Endothelial cell of umbilical vein (primary cell): ENCODE measurements around the gene SP140. TPM values are rescaled to one million over a fixed set of nuclear protein-coding genes. Genes with fewer than 3 reads are reported as not detected.

Experiments used
- BruUV-seq: library from RNA; stranded (reverse); fragments of 400-500 nt; replicated peaks from 2 replicates; lab custom pipeline; 2021; lab: Mats Ljungman, UMichigan
- CTCF ChIA-PET: fragments of 300-600, 350-600 bp; sonication (Branson Sonifier 250); formaldehyde crosslinking; loops from one replicate; lab custom pipeline; 2021; ENCODE audit warnings: antibody characterized with exemption, inconsistent platforms; lab: Charles Lee
- POLR2A ChIA-PET: fragments of 300-600, 350-600 bp; sonication (Branson Sonifier 250); formaldehyde crosslinking; loops from one replicate; lab custom pipeline; 2021; ENCODE audit warnings: antibody characterized with exemption, inconsistent platforms; lab: Charles Lee
- DNase-seq: peaks from one replicate; pipeline ENCODE4 v3.0.0-alpha.2; 2011; ENCODE audit warnings: low read depth, low spot score
- FAIRE-seq: peaks from 2 replicates; lab custom pipeline; 2011; peaks lifted over from hg19 to GRCh38; lab: Jason Lieb, UNC
- H2AFZ ChIP-seq: 2 replicates; pipeline ENCODE4 v1.6.0; 2012; ENCODE audit warnings: low read depth, low read length, control low read depth, inconsistent platforms
- H3K27ac ChIP-seq: 2 replicates; pipeline ENCODE4 v1.5.1; 2011; ENCODE audit warnings: low read depth, mild to moderate bottlenecking, control low read depth, low read length, moderate library complexity; ENCODE audit not compliant: insufficient read depth
- H3K27me3 ChIP-seq, 2 experiments: 2 replicates each; pipeline versions ENCODE4 v1.6.0 to v1.6.1; 2011; ENCODE audit warnings: low read length in 2 of 2, mixed read lengths in 1 of 2; ENCODE audit not compliant: control insufficient read depth in 2 of 2, insufficient read depth in 2 of 2
- H3K36me3 ChIP-seq, 2 experiments: 2 replicates in 1 of 2; 3 replicates in 1 of 2; pipeline ENCODE4 v1.5.1; 2011; ENCODE audit warnings: low read length in 2 of 2, mild to moderate bottlenecking in 1 of 2, moderate library complexity in 1 of 2; ENCODE audit not compliant: control insufficient read depth in 2 of 2, insufficient read depth in 2 of 2; ENCODE audit errors: extremely low read depth in 1 of 2
- H3K4me1 ChIP-seq: 3 replicates; pipeline ENCODE4 v1.5.1; 2011; ENCODE audit warnings: mild to moderate bottlenecking, low read length; ENCODE audit not compliant: control insufficient read depth, insufficient read depth; ENCODE audit errors: extremely low read depth
- H3K4me2 ChIP-seq: 2 replicates; pipeline ENCODE4 v1.6.1; 2011; ENCODE audit warnings: low read length, control low read depth, mixed read lengths; ENCODE audit not compliant: insufficient read depth
- H3K4me3 ChIP-seq, 3 experiments: fragments of 200-600 bp in 1 of 3; sonication (generic), shearing (Covaris generic) in 1 of 3; replicated peaks in 1 of 3; 2 replicates each; pipeline ENCODE4 v1.5.1; 2011 to 2016; ENCODE audit warnings: control low read depth in 3 of 3, low read length in 3 of 3, mild to moderate bottlenecking in 2 of 3, inconsistent platforms in 1 of 3, low read depth in 1 of 3, moderate library complexity in 1 of 3; ENCODE audit not compliant: insufficient read depth in 1 of 3
- H3K79me2 ChIP-seq: 2 replicates; pipeline ENCODE4 v1.6.0; 2012; ENCODE audit warnings: low read length, inconsistent platforms; ENCODE audit not compliant: control insufficient read depth, insufficient read depth
- H3K9ac ChIP-seq: replicated peaks from 2 replicates; pipeline ENCODE3; 2011; ENCODE audit warnings: low read length, control low read depth; ENCODE audit not compliant: insufficient read depth; ENCODE audit errors: extremely low read depth
- H3K9me1 ChIP-seq: replicated peaks from 3 replicates; pipeline ENCODE4 v1.6.0; 2011; ENCODE audit warnings: mild to moderate bottlenecking, low read length; ENCODE audit not compliant: control insufficient read depth, insufficient read depth; ENCODE audit errors: extremely low read depth
- H3K9me3 ChIP-seq: replicated peaks from 2 replicates; pipeline ENCODE4 v1.5.1; 2012; ENCODE audit warnings: low read length, inconsistent platforms; ENCODE audit not compliant: control insufficient read depth, insufficient read depth
- H4K20me1 ChIP-seq: replicated peaks from 2 replicates; pipeline ENCODE3; 2011; ENCODE audit warnings: mild to moderate bottlenecking, low read length; ENCODE audit not compliant: control insufficient read depth, insufficient read depth; ENCODE audit errors: extremely low read depth
- EZH2 ChIP-seq: IDR thresholded peaks from 2 replicates; pipeline ENCODE4 v1.6.1; 2012; ENCODE audit warnings: borderline replicate concordance, low read depth, mild to moderate bottlenecking, moderate library complexity, low read length, inconsistent platforms; ENCODE audit not compliant: severe bottlenecking
- FOS ChIP-seq: IDR thresholded peaks from 2 replicates; pipeline ENCODE4 v1.6.1; 2011; ENCODE audit warnings: mild to moderate bottlenecking, low read length, moderate library complexity, borderline replicate concordance; ENCODE audit not compliant: insufficient read depth
- GATA2 ChIP-seq: IDR thresholded peaks from 2 replicates; pipeline ENCODE4 v1.7.0; 2011; ENCODE audit warnings: low read depth, mild to moderate bottlenecking, moderate library complexity, mixed read lengths, low read length; ENCODE audit not compliant: insufficient read length, insufficient read depth
- JUN ChIP-seq: IDR thresholded peaks from 2 replicates; pipeline ENCODE4 v1.6.1; 2011; ENCODE audit warnings: borderline replicate concordance, low read depth; ENCODE audit not compliant: insufficient read length, insufficient read depth
- MAX ChIP-seq: IDR thresholded peaks from 2 replicates; pipeline ENCODE4 v1.6.1; 2011; ENCODE audit not compliant: insufficient read depth, insufficient read length
- MYC ChIP-seq: IDR thresholded peaks from one replicate; pipeline ENCODE4 v1.6.1; 2011; ENCODE audit warnings: mild to moderate bottlenecking, low read depth, low read length
- POLR2A ChIP-seq: IDR thresholded peaks from 2 replicates; pipeline ENCODE4 v1.6.1; 2012; ENCODE audit warnings: low read depth, mild to moderate bottlenecking, control low read depth, low read length
- POLR2AphosphoS5 ChIP-seq: IDR thresholded peaks from 2 replicates; pipeline ENCODE4 v1.6.1; 2012; ENCODE audit warnings: low read depth, mild to moderate bottlenecking, control low read depth, low read length, moderate library complexity; ENCODE audit not compliant: insufficient read depth
- dilution Hi-C: fragments of 300-500 bp; cut with MboI; formaldehyde crosslinking; loops from one replicate; pipeline ENCODE4 v1.15.0; 2019; ENCODE audit warnings: low sequenced_read_pairs; ENCODE audit not compliant: extremely low pct_ligation_motif_present
- intact Hi-C: fragments of 100-400 bp; cut with micrococcal nuclease; formaldehyde crosslinking; loops from one replicate; pipeline ENCODE4 v1.10.0; 2022
- polyA plus RNA-seq, 4 experiments: library from polyadenylated mRNA; depleted of rRNA in 3 of 4; stranded (reverse) in 3 of 4; unstranded in 1 of 4; fragments of >200 nt; gene quantifications; 2 replicates each; pipeline versions ENCODE4 v1.2.1 to v1.2.3, GENCODE V29; 2011 to 2012; ENCODE audit warnings: missing spikeins in 1 of 4
- total RNA-seq: library from RNA; stranded (reverse); gene quantifications from 2 replicates; pipeline ENCODE4 v1.2.3, GENCODE V29; 2021
- TF ChIP-seq, protein P1 (sequence below), 2 donors: IDR thresholded peaks; 1 replicate in 1 of 2; 2 replicates in 1 of 2; pipeline ENCODE4 v1.5.1; 2011; ENCODE audit warnings: low read length in 2 of 2, mild to moderate bottlenecking in 2 of 2, moderate library complexity in 2 of 2, control low read depth in 1 of 2, inconsistent platforms in 1 of 2, low read depth in 1 of 2; ENCODE audit not compliant: insufficient read depth in 1 of 2; ENCODE audit errors: extremely low read depth in 1 of 2

SP140 gene
- total and polyA plus RNA-seq, 2 donors (not counting 3 experiments of a cell fraction or from before 2014, with no cell fraction given) = not detected

GRCh38 chr2:230358305-230358704 lies 132.8 kb downstream of the SP140 start:
- TF ChIP-seq FOS (peak; percentile 63), JUN (no peak)
- Histone ChIP-seq H3K79me2 (no peaks in the 10 kb centered on the region), H3K4me1 (no peaks in the 10 kb centered on the region), H3K4me2 (peak overlapping the region; percentile 8), H3K9me3 (no peaks in the 10 kb centered on the region), H3K27ac (no peak overlapping the region), H2AFZ (no peak overlapping the region), H3K9me1 (no peaks in the 10 kb centered on the region), H3K4me3 (no peak overlapping the region), H3K27me3 (no peaks in the 10 kb centered on the region), H4K20me1 (no peaks in the 10 kb centered on the region), H3K36me3 (peaks cover 0 to 9% of the 10 kb centered on the region in 2 experiments), H3K9ac (no peak overlapping the region)
- FAIRE-seq (peak; percentile 56), DNase-seq (peak; percentile 1)
- BruUV-seq = no TSS peak
- POLR2A ChIA-PET = no interaction called here
- intact Hi-C loops = no loop called here
- CTCF ChIA-PET = no interaction called here
- dilution Hi-C loops = no loop called here

DNA sequence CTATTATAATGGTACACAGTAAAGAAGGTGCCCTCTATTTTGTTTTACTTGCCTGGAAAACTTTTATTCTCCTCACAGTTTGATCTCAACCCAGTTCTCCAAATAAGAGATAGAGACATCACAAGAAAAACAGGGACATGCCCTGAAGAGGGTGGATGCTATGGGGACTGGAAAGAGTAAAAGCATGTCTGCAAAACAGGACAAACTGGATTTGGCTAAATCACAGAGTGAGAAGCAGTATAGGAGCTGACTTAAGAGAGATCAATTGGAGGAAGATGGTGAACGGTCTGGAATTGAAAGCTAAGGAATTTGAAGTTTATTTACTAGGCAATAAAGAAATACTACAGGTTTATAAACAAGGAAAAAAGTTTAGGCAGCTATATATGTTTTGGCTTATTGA lies 134.5 kb downstream of the SP140 start:
- BruUV-seq = no TSS peak
- intact Hi-C loops (no loop called here), dilution Hi-C loops (no loop called here)
- Histone ChIP-seq H2AFZ (no peak overlapping the region), H3K9me1 (no peaks in the 10 kb centered on the region), H3K9me3 (no peaks in the 10 kb centered on the region), H3K4me2 (no peak overlapping the region), H3K27ac (no peak overlapping the region), H3K79me2 (no peaks in the 10 kb centered on the region), H3K4me1 (no peaks in the 10 kb centered on the region), H3K36me3 (peaks cover 0 to 9% of the 10 kb centered on the region in 2 experiments), H4K20me1 (no peaks in the 10 kb centered on the region), H3K4me3 (no peak overlapping the region), H3K27me3 (no peaks in the 10 kb centered on the region), H3K9ac (no peak overlapping the region)
- DNase-seq = no peak
- ChIA-PET CTCF (no interaction called here), POLR2A (no interaction called here)
- FAIRE-seq = no peak
- TF ChIP-seq, protein P1, sequence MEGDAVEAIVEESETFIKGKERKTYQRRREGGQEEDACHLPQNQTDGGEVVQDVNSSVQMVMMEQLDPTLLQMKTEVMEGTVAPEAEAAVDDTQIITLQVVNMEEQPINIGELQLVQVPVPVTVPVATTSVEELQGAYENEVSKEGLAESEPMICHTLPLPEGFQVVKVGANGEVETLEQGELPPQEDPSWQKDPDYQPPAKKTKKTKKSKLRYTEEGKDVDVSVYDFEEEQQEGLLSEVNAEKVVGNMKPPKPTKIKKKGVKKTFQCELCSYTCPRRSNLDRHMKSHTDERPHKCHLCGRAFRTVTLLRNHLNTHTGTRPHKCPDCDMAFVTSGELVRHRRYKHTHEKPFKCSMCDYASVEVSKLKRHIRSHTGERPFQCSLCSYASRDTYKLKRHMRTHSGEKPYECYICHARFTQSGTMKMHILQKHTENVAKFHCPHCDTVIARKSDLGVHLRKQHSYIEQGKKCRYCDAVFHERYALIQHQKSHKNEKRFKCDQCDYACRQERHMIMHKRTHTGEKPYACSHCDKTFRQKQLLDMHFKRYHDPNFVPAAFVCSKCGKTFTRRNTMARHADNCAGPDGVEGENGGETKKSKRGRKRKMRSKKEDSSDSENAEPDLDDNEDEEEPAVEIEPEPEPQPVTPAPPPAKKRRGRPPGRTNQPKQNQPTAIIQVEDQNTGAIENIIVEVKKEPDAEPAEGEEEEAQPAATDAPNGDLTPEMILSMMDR (IDR thresholded peaks at IDR 0.05; ENCODE audit: extremely low read depth in 1 of 2, insufficient read depth in 1 of 2, low read depth in 1 of 2, low read length in 2 of 2) = no peak
- TF ChIP-seq MYC (no peak), GATA2 (no peak), POLR2AphosphoS5 (no peak), MAX (no peak), FOS (no peak), JUN (no peak), POLR2A (no peak), EZH2 (no peak)
